Right ventricle myocardium inferior (tissue), 1 donor: ENCODE data around the gene KLHL4. TPM values are rescaled to one million over a fixed set of nuclear protein-coding genes. Genes with fewer than 3 reads are reported as not detected.
"Not testable (repeated sequence)": the region's sequence is repeated elsewhere in the genome, so short reads cannot be mapped to it uniquely, and the experiment has no call there.

Source experiments
- ATAC-seq: fragments of 200-7000 bp; cut with Tn5 transposase; one replicate; pipeline ENCODE4 v1.9.1; 2020; ENCODE audit warnings: mild to moderate bottlenecking, moderate library complexity
- DNase-seq: peaks from one replicate; pipeline ENCODE4 v3.0.0; 2021; ENCODE audit errors: missing footprints
- intact Hi-C: fragments of 100-400 bp; cut with DNase I; formaldehyde crosslinking; loops from one replicate; pipeline ENCODE4 v1.11.0; 2022
- total RNA-seq: library from RNA; stranded (reverse); fragmentation: NEBNext Ultra II Directional; extraction: Animal tissue kit (Norgen Biotek cat#: 25700); gene quantifications from one replicate; pipeline ENCODE4 v1.2.1, GENCODE V29; 2021
- donor health status: DM: no; HTN: yes; CAD: no; lungs with severe emphysema.

KLHL4 gene
- total RNA-seq, 1 donor from 2014 or later = 0.89 TPM

- ATAC-seq = no peak
- no peak for DNase-seq
- intact Hi-C loops = no loop called here
These were observed 116.8 kb downstream of the KLHL4 start for GRCh38 chrX:87634361-87634760.

GRCh38 chrX:87636533-87636932 is 118.9 kb downstream of the KLHL4 start:
- DNase-seq (no peak), ATAC-seq (no peak)

GRCh38 chrX:87641439-87641838 is 123.8 kb downstream of the KLHL4 start:
- DNase-seq, ATAC-seq, intact Hi-C loops: not testable (repeated sequence)

More at GRCh38 chrX:87636533-87636932, 118.9 kb downstream of the KLHL4 start:
- intact Hi-C loops = no loop called here

GRCh38 chrX:87661761-87662160 is 144.2 kb downstream of the KLHL4 start:
- no peak for ATAC-seq
- no peak for DNase-seq
- intact Hi-C loops = loop anchor here (5.0 kb wide), 1 partner anchor 324 kb away; no protein-coding TSS in a partner anchor

- intact Hi-C loops = loop anchor here (5.0 kb wide), 1 partner anchor 326 kb away; no protein-coding TSS in a partner anchor
- DNase-seq = no peak
- no peak for ATAC-seq
These were observed 145.8 kb downstream of the KLHL4 start for GRCh38 chrX:87663421-87663820.

- intact Hi-C loops = loop anchor here (5.0 kb wide), 1 partner anchor 327 kb away; no protein-coding TSS in a partner anchor
- ATAC-seq = no peak
- no peak for DNase-seq
These were observed 146.8 kb downstream of the KLHL4 start for GRCh38 chrX:87664381-87664780.

GRCh38 chrX:87679849-87680248 is 162.2 kb downstream of the KLHL4 start:
- DNase-seq = no peak
- no peak for ATAC-seq
- intact Hi-C loops = no loop called here

GRCh38 chrX:87687703-87688102 is 170.1 kb downstream of the KLHL4 start:
- ATAC-seq (no peak), DNase-seq (no peak)
- intact Hi-C loops = no loop called here

GRCh38 chrX:87688113-87688748 is 170.6 kb downstream of the KLHL4 start:
- DNase-seq, ATAC-seq, intact Hi-C loops: not testable (repeated sequence)

GRCh38 chrX:87689218-87689617 is 171.6 kb downstream of the KLHL4 start:
- ATAC-seq, intact Hi-C loops, DNase-seq: not testable (repeated sequence)

GRCh38 chrX:87693204-87693603 is 175.6 kb downstream of the KLHL4 start:
- intact Hi-C loops = no loop called here
- ATAC-seq (no peak), DNase-seq (no peak)

- intact Hi-C loops = no loop called here
- no peak for DNase-seq
- no peak for ATAC-seq
These were observed 179.8 kb downstream of the KLHL4 start for GRCh38 chrX:87697409-87697808.

GRCh38 chrX:87702795-87703194 is 185.2 kb downstream of the KLHL4 start:
- intact Hi-C loops = no loop called here
- ATAC-seq (no peak), DNase-seq (no peak)

- intact Hi-C loops, DNase-seq, ATAC-seq: not testable (repeated sequence)
These were observed 185.9 kb downstream of the KLHL4 start for GRCh38 chrX:87703469-87703868.

GRCh38 chrX:87706134-87706533 is 188.5 kb downstream of the KLHL4 start:
- ATAC-seq (no peak), DNase-seq (no peak)
- intact Hi-C loops = no loop called here

- DNase-seq (no peak), ATAC-seq (no peak)
- intact Hi-C loops = no loop called here
These were observed 193.0 kb downstream of the KLHL4 start for GRCh38 chrX:87710580-87710979.
